HG03135 (cell line): ENCODE measurements around the gene EID2B.
A peak's percentile ranks its signal among the peaks of the same experiment; 100 is the strongest.

Source experiments
- ATAC-seq: cut with Tn5 transposase; IDR thresholded peaks from one replicate; pipeline ENCODE4 v1.9.1; 2021; ENCODE audit warnings: mild to moderate bottlenecking, moderate library complexity; ENCODE audit not compliant: unreplicated experiment

Gene EID2B

DNA sequence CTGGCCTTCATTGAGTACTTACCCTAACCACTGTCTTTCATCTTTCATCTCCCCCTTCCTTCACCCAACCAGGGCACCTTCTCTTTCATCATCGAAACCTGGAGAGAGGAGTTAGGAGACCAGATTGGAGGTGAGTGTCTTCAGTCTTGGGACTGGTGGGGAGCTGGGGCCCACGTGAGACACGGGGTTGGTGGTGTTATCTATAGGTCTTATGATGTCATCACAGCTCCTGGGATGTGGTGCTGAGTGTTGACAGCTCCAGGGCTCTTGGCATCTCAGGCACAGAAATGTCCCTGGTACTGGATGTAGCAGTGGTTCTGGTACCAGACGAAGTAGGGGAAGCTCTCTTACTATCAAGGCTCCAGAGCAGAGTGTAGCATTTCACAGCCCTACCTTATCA is 32.1 kb downstream of the EID2B start:
- ATAC-seq, result no peak

DNA sequence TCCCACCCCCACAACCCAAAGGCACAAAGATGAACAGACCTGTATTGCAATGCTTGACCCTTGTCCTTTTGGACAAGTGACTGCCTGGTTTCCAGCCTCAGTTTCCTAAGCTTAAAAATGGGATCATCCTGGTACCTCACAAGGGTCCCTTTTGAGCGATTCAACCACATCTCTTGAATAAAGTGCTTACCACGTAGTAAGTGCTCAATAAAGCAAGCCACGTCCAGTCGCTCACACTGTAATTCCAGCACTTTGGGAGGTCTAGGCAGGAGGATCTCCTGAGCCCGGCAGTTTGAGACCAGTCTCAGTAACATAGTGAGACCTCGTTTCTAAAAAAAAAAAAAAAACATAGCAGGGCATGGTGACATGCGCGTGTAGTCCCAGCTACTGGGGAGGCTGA is 32.7 kb downstream of the EID2B start:
- no peak for ATAC-seq

DNA sequence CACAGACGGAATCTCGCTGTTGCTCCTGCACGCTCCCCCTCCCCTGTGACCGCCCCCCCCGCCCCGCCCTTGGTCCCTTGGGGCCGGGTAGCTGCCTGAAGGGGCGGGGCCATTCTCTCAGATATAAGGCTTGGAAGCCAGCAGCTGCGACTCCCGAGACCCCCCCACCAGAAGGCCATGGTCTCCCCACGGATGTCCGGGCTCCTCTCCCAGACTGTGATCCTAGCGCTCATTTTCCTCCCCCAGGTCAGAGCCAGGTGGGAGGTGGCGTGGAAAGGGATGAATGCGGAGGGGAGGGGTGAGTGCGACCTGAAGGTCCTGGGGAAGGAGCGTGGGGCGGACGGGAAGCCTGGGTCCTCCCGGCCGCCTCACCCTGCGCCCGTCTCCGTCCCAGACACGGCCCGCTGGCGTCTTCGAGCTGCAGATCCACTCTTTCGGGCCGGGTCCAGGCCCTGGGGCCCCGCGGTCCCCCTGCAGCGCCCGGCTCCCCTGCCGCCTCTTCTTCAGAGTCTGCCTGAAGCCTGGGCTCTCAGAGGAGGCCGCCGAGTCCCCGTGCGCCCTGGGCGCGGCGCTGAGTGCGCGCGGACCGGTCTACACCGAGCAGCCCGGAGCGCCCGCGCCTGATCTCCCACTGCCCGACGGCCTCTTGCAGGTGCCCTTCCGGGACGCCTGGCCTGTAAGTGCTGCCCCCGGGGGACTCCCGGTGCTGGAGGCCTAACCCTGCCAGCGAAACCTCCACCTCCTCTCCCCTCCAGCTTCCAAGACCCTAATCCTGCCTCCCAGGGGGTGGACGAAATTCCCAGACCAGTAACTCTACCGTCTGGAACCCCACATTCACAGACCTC is 33.6 kb downstream of the EID2B start, which contains the start of gene DLL3:
DLL3 (plus strand) TSS at position 150 of the 845 bp plus-strand sequence; CDS start at position 178, 28 bp downstream.
- ATAC-seq, result no peak

DNA sequence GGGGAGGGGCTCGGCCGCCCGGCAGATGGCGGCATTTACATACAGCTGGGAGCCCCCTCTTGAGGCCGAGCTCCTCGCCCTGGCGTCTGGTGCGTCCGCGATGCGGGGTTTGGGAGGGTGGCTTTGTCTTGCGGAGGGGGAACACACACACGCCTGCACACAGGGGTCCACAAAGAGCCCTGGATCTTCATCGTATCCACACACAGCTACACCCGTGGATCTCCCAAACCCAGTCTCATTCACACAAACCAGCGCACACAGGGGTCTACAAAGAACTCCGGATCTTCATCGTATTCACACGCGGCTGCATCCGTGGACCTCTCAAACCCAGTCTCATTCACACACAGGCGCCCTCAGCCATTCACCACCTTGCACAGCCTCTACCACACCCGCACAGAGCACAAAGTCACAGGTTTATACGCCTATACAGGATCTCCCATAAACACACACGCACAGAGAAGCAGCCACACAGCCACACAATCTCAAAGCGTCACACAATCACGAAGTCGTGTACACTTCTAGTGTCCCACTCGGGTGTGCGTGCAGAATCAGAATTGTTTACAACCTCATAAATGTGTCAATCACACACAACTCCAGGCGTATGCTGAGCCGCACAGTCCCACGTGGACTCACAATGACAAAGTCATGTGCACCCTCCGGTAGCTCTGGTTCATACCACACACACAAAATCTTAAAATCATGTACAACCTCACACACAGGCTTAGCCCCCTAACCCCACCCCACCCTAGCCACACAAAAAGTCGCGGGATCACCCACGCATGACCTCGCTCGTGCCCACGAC is 34.5 kb downstream of the EID2B start:
- ATAC-seq, result no peak

DNA sequence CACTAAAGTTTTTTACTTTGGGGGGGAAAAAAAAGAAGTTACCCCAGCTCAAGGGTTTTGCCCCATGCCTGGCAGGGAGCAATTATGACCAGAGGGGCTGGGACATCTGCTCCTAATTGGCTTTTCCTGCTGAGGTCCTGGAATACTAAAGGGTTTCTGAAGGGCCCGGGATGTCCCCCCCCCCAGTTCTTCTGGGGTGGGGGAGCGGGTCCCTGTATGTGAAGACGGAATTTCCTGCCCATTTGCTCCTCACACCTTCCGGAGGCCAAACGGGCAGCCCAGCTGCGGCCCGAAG is 35.0 kb downstream of the EID2B start:
- ATAC-seq, result no peak

DNA sequence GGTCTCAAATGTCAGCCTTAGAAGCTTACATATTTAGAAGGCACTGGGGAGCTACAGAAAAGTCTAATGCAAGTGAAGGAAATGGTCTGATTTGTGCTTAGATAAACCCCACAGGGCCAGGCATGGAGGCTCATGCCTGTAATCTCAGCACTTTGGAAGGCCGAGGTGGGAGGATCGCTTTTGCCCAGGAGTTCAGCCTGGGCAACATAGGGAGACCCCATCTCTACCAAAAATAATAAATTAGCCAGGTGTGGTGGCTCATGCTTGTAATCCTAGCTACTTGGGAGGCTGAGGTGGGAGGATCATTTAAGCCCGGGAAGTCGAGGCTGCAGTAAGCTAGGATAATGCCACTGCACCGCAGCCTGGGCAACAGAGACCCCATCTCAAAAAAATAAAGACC is 36.6 kb downstream of the EID2B start:
- no peak for ATAC-seq

DNA sequence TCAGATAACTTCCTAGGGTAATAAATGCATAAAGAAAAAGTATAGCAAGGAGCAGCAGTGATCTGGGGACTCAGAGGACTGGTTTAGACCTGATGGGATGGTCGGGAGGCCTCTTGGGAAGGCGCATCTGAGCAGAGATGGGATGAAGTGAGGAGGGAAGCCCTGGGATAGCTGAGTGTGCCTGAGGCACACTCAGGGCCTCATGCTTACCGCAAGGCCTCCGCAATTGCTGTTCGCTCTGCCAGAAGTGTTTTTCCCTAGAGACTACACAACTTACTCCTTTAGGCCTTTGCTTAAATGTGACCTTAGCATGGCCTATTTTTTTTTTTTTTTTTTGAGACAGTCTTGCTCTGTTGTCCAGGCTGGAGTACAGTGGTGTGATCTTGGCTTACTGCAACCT is 38.0 kb downstream of the EID2B start:
- no peak for ATAC-seq

DNA sequence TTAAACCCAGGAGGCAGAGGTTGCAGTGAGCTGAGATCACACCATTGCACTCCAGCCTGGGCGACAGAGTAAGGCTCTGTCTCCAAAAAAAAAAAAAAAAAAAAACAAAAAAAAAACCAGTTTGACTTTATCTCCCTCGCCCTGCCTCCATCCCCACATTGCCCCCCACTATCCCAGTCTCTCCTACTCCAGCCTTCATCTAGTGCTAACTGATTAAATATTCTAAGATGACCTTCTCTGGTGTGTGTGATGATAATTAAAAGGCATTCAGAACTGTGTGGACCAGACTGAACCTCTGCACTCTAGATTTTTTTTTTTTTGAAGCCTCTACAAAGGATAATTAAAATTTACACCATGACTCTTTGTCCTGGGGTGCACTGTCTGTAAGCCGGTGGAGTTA is 39.9 kb downstream of the EID2B start:
- no peak for ATAC-seq

DNA sequence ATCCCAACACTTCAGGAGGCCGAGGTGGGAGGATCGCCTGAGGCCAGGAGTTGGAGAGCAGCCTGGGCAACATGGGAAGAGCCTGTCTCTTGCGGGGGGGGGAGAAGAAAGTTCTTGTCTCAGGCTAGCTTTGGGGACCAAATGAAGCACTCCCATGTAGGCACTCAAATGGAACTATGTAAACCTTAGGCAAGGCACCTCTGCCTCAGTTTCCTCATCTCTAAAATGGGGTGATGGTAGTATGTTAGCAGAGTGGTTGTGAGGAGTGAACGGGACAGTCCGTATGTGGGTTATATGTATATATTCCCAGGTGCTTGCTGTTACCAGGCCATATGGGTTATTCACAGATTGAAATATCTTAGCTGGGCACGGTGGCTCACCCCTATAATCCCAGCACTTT is 40.4 kb downstream of the EID2B start:
- no peak for ATAC-seq

DNA sequence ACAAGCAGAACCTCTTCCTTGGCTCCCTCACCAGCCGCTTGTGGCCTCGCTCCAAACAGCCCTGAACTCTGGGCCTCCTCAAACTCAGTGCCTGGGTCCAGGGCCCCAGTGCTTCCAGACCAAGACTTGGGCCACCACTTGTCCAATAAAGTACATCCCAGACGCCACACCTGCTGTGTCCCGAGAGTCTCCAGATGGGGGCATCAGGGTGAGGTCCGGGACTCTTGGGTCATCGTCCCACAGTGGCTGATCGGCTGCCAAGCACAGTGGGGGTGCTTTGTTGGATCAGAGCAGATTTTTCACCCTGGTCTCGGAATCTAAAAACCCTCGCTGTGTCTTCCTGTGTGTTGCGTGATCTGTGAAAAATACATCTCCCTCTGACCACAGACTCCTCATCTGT is 42.9 kb downstream of the EID2B start:
- no peak for ATAC-seq

DNA sequence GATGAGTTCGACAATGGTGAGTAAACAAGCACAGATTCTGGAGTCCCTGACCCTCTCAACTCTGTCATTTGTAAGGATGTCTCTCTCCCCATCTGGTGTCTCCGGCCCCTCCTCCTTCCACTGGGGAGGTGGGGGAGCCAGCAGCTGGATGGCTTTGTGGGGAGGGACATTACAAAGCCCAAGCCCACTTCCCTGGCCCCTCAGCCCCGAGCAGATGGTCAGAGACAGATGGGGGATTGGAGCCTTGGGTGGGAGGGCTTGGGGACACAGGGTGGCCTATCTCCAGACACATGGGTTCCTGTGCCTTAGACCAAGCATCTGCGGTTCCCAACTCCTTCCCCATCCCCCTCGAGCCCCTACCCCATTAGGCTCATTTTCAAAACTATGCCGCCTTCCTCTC is 49.5 kb downstream of the EID2B start:
- no peak for ATAC-seq

DNA sequence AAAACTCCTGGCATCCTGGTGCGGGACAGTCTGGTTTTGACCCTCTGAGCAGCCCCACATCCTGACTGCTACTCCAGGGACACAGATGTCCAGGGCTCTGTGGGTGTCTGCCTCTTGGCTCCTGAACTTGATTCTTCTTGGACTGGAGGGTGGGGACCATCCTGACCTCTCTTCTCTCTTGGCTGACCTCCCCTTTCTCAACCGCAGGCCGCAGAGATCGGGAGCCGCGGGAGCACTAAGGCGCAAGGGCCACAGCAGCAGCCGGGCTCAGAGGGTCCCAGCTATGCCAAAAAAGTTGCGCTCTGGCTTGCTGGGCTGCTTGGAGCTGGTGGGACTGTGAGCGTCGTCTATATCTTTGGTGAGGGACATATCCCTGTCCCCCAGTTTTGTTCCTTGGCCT is 51.0 kb downstream of the EID2B start:
- ATAC-seq, result no peak

DNA sequence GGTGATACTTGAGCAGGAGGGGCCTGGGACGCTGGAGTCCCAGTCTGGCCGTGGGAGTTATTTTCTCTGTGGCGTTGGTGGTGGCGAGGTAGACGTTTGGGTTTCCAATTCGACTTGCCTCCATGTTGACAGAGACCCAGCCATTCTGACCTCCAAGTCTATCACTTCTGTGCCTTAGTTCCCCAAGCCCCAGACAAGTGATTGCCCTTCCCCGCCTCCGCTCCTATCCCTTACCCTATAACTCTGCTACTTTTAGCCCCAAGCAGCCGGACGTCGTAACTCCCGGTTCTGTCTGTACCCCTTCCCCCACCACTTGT is 51.5 kb downstream of the EID2B start:
- peak; percentile 5 for ATAC-seq
